ENCODE data around the gene GMIP. TPM values are rescaled to one million over a fixed set of nuclear protein-coding genes. Genes with fewer than 3 reads are reported as not detected.

GMIP gene
- total RNA-seq, 4 donors from 2014 or later = 6.9 to 15.9 (median 7.5) TPM

- DNase-seq (ENCODE audit: extremely low spot score) = no peak
- H3K27ac ChIP-seq (replicated peaks in 1 of 4) = no peak overlapping the region
- WGBS = 100% methylated on average over 2 of the region's 2 CpGs
- peaks cover 3 to 24% (median 19%) of the 10 kb centered on the region in 4 donors for H3K36me3 ChIP-seq
- intact Hi-C loops (cut with DNase I) = no loop called here
- no peaks in the 10 kb centered on the region for H3K9me3 ChIP-seq
- TF ChIP-seq EP300 (IDR thresholded peaks at IDR 0.05) (no peak), POLR2AphosphoS5 (IDR thresholded peaks at IDR 0.05) (no peak), CTCF (IDR thresholded peaks at IDR 0.05) (no peak), POLR2A (IDR thresholded peaks at IDR 0.05; ENCODE audit: low read depth) (no peak)
- no peak overlapping the region for H3K4me3 ChIP-seq
- peaks cover 14 to 19% (median 17%) of the 10 kb centered on the region in 4 donors for H3K4me1 ChIP-seq
- H3K27me3 ChIP-seq = peaks cover 0 to 33% (median 10%) of the 10 kb centered on the region in 4 donors
These were observed 13.0 kb downstream of the GMIP start for GRCh38 chr19:19630426-19630825.

DNA sequence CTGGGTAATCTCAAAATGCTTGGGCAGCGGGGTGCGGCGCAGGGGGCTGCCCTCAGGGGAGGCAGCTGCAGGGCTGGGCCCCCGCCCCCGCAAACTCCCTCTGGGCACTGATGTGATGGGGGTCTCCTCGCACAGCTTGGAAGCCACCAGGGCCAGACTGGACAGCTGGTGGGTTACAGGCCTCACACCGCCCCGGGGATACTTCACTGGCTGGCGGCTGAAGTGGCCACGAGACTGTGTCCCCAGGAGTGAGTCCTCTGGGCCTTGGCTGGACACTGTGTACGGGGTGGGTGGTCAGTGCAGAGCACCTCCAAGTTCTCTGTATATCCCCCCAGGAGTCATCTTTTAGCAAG, 13.4 kb downstream of the GMIP start:
- peaks cover 14 to 19% (median 17%) of the 10 kb centered on the region in 4 donors for H3K4me1 ChIP-seq
- intact Hi-C loops (cut with DNase I) = no loop called here
- H3K27ac ChIP-seq (replicated peaks in 1 of 4) = no peak overlapping the region
- no peaks in the 10 kb centered on the region for H3K9me3 ChIP-seq
- 100% methylated on average over 7 of the region's 11 CpGs for WGBS
- H3K27me3 ChIP-seq = peaks cover 0 to 33% (median 10%) of the 10 kb centered on the region in 4 donors
- no peak overlapping the region for H3K4me3 ChIP-seq
- TF ChIP-seq CTCF (IDR thresholded peaks at IDR 0.05) = no peak
- TF ChIP-seq POLR2A (IDR thresholded peaks at IDR 0.05; ENCODE audit: low read depth) = no peak
- TF ChIP-seq POLR2AphosphoS5 (IDR thresholded peaks at IDR 0.05) = no peak
- no peak for TF ChIP-seq EP300 (IDR thresholded peaks at IDR 0.05)
- no peak for DNase-seq (ENCODE audit: extremely low spot score)
- peaks cover 3 to 20% (median 17%) of the 10 kb centered on the region in 4 donors for H3K36me3 ChIP-seq

- 32% methylated on average over 28 of the region's 51 CpGs for WGBS
- Histone ChIP-seq H3K27me3 (peaks cover 0 to 33% (median 10%) of the 10 kb centered on the region in 4 donors), H3K4me1 (peaks cover 14 to 19% (median 17%) of the 10 kb centered on the region in 4 donors), H3K4me3 (peak overlapping the region; percentile 49 to 63 (median 51)), H3K36me3 (peaks cover 0 to 6% (median 3%) of the 10 kb centered on the region in 4 donors), H3K9me3 (no peaks in the 10 kb centered on the region), H3K27ac (replicated peaks in 1 of 4) (no peak overlapping the region)
- no peak for TF ChIP-seq POLR2A (IDR thresholded peaks at IDR 0.05; ENCODE audit: low read depth)
- TF ChIP-seq CTCF (IDR thresholded peaks at IDR 0.05) = no peak
- no peak for TF ChIP-seq EP300 (IDR thresholded peaks at IDR 0.05)
- no peak for TF ChIP-seq POLR2AphosphoS5 (IDR thresholded peaks at IDR 0.05)
- intact Hi-C loops (cut with DNase I) = no loop called here
- DNase-seq (ENCODE audit: extremely low spot score) = no peak
These were observed 14.8 kb downstream of the GMIP start for GRCh38 chr19:19628501-19629134.

- Histone ChIP-seq H3K27ac (replicated peaks in 1 of 4) (no peak within 1 kb of the TSS), H3K27me3 (peaks cover 0 to 33% (median 10%) of the 10 kb centered on the region in 4 donors), H3K4me1 (peaks cover 14 to 19% (median 17%) of the 10 kb centered on the region in 4 donors), H3K9me3 (no peaks in the 10 kb centered on the region), H3K4me3 (peak within 1 kb of the TSS; percentile 49 to 63 (median 51)), H3K36me3 (peaks cover 0 to 5% (median 2%) of the 10 kb centered on the region in 4 donors)
- TF ChIP-seq EP300 (IDR thresholded peaks at IDR 0.05) = no peak
- no peak for TF ChIP-seq POLR2A (IDR thresholded peaks at IDR 0.05; ENCODE audit: low read depth)
- TF ChIP-seq CTCF (IDR thresholded peaks at IDR 0.05) = no peak
- TF ChIP-seq POLR2AphosphoS5 (IDR thresholded peaks at IDR 0.05) = no peak
- DNase-seq (ENCODE audit: extremely low spot score) = no peak
- intact Hi-C loops (cut with DNase I) = no loop called here
- 5% methylated on average over 27 of the region's 87 CpGs for WGBS
These were observed 15.6 kb downstream of the GMIP start, which contains the start of gene LPAR2 for GRCh38 chr19:19627621-19628500. TSS of gene LPAR2 (minus strand) at chr19:19628220. CDS start at chr19:19627275, 945 bp downstream.

All from esophagus muscularis mucosa (tissue), 4 donors.